Measurements from ENCODE around the gene PNRC1.

PNRC1 gene

GRCh38 chr6:89048985-89049384 is 31.6 kb upstream of the PNRC1 start:
- no peak overlapping the region for H2AFZ ChIP-seq (ENCODE audit: low read length)
- no peak overlapping the region for H3K9ac ChIP-seq (ENCODE audit: low read length)
- no peaks in the 10 kb centered on the region for H3F3A ChIP-seq (ENCODE audit: insufficient read depth, low read length)
- no peaks in the 10 kb centered on the region for H3K36me3 ChIP-seq (replicated peaks; ENCODE audit: insufficient read depth, low read length)
- H3K9me3 ChIP-seq (replicated peaks; ENCODE audit: insufficient read depth, low read length), result no peaks in the 10 kb centered on the region
- no peak overlapping the region for H3K27ac ChIP-seq (ENCODE audit: low read length)
- H3K9me2 ChIP-seq (replicated peaks; ENCODE audit: insufficient read depth, low read length), result no peaks in the 10 kb centered on the region
- H4K20me1 ChIP-seq (ENCODE audit: insufficient read depth, low read length), result no peaks in the 10 kb centered on the region
- no peak for DNase-seq
- no peaks in the 10 kb centered on the region for H3K27me3 ChIP-seq (replicated peaks; ENCODE audit: insufficient read depth, low read length)
- H3K4me3 ChIP-seq (ENCODE audit: low read length), result no peak overlapping the region
- H3K4me2 ChIP-seq (ENCODE audit: low read depth, low read length), result no peak overlapping the region
- H3K79me2 ChIP-seq (ENCODE audit: low read length), result no peaks in the 10 kb centered on the region
- no peaks in the 10 kb centered on the region for H3K4me1 ChIP-seq (ENCODE audit: low read length)
- TF ChIP-seq EZH2phosphoT487 (IDR thresholded peaks at IDR 0.05; ENCODE audit: low read length), result no peak
- TF ChIP-seq, protein P1, sequence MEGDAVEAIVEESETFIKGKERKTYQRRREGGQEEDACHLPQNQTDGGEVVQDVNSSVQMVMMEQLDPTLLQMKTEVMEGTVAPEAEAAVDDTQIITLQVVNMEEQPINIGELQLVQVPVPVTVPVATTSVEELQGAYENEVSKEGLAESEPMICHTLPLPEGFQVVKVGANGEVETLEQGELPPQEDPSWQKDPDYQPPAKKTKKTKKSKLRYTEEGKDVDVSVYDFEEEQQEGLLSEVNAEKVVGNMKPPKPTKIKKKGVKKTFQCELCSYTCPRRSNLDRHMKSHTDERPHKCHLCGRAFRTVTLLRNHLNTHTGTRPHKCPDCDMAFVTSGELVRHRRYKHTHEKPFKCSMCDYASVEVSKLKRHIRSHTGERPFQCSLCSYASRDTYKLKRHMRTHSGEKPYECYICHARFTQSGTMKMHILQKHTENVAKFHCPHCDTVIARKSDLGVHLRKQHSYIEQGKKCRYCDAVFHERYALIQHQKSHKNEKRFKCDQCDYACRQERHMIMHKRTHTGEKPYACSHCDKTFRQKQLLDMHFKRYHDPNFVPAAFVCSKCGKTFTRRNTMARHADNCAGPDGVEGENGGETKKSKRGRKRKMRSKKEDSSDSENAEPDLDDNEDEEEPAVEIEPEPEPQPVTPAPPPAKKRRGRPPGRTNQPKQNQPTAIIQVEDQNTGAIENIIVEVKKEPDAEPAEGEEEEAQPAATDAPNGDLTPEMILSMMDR (IDR thresholded peaks at IDR 0.05; ENCODE audit: low read length), result no peak
- no peak for TF ChIP-seq EZH2 (optimal IDR thresholded peaks at IDR 0.05; ENCODE audit: low read depth, low read length)

GRCh38 chr6:89050155-89050554 is 30.4 kb upstream of the PNRC1 start:
- H4K20me1 ChIP-seq (ENCODE audit: insufficient read depth, low read length), result no peaks in the 10 kb centered on the region
- H3F3A ChIP-seq (ENCODE audit: insufficient read depth, low read length), result no peaks in the 10 kb centered on the region
- H3K27ac ChIP-seq (ENCODE audit: low read length), result no peak overlapping the region
- no peaks in the 10 kb centered on the region for H3K9me3 ChIP-seq (replicated peaks; ENCODE audit: insufficient read depth, low read length)
- H3K4me3 ChIP-seq (ENCODE audit: low read length), result no peak overlapping the region
- H3K4me1 ChIP-seq (ENCODE audit: low read length), result no peaks in the 10 kb centered on the region
- H3K36me3 ChIP-seq (replicated peaks; ENCODE audit: insufficient read depth, low read length), result no peaks in the 10 kb centered on the region
- DNase-seq, result no peak
- H3K9ac ChIP-seq (ENCODE audit: low read length), result no peak overlapping the region
- H2AFZ ChIP-seq (ENCODE audit: low read length), result no peak overlapping the region
- no peaks in the 10 kb centered on the region for H3K9me2 ChIP-seq (replicated peaks; ENCODE audit: insufficient read depth, low read length)
- H3K4me2 ChIP-seq (ENCODE audit: low read depth, low read length), result no peak overlapping the region
- no peak for TF ChIP-seq EZH2phosphoT487 (IDR thresholded peaks at IDR 0.05; ENCODE audit: low read length)
- TF ChIP-seq EZH2 (optimal IDR thresholded peaks at IDR 0.05; ENCODE audit: low read depth, low read length), result no peak
- TF ChIP-seq, protein P1 (IDR thresholded peaks at IDR 0.05; ENCODE audit: low read length), result no peak
- H3K27me3 ChIP-seq (replicated peaks; ENCODE audit: insufficient read depth, low read length), result no peaks in the 10 kb centered on the region
- no peaks in the 10 kb centered on the region for H3K79me2 ChIP-seq (ENCODE audit: low read length)

GRCh38 chr6:89050697-89051096 is 29.9 kb upstream of the PNRC1 start:
- no peak overlapping the region for H2AFZ ChIP-seq (ENCODE audit: low read length)
- no peak overlapping the region for H3K4me2 ChIP-seq (ENCODE audit: low read depth, low read length)
- H3K9me3 ChIP-seq (replicated peaks; ENCODE audit: insufficient read depth, low read length), result no peaks in the 10 kb centered on the region
- no peak overlapping the region for H3K27ac ChIP-seq (ENCODE audit: low read length)
- H3K27me3 ChIP-seq (replicated peaks; ENCODE audit: insufficient read depth, low read length), result no peaks in the 10 kb centered on the region
- H3F3A ChIP-seq (ENCODE audit: insufficient read depth, low read length), result no peaks in the 10 kb centered on the region
- DNase-seq, result no peak
- H3K9ac ChIP-seq (ENCODE audit: low read length), result no peak overlapping the region
- TF ChIP-seq EZH2phosphoT487 (IDR thresholded peaks at IDR 0.05; ENCODE audit: low read length), result no peak
- TF ChIP-seq, protein P1 (IDR thresholded peaks at IDR 0.05; ENCODE audit: low read length), result no peak
- no peak overlapping the region for H3K4me3 ChIP-seq (ENCODE audit: low read length)
- no peaks in the 10 kb centered on the region for H3K9me2 ChIP-seq (replicated peaks; ENCODE audit: insufficient read depth, low read length)
- H3K79me2 ChIP-seq (ENCODE audit: low read length), result no peaks in the 10 kb centered on the region
- no peaks in the 10 kb centered on the region for H4K20me1 ChIP-seq (ENCODE audit: insufficient read depth, low read length)
- no peaks in the 10 kb centered on the region for H3K36me3 ChIP-seq (replicated peaks; ENCODE audit: insufficient read depth, low read length)
- H3K4me1 ChIP-seq (ENCODE audit: low read length), result no peaks in the 10 kb centered on the region
